NT2/D1 (cell line): ENCODE data around the gene KLHL28.

ENCODE experiments used
- SUZ12 ChIP-seq: IDR thresholded peaks from 2 replicates; pipeline ENCODE4 v1.6.1; 2011; ENCODE audit not compliant: insufficient read length, insufficient read depth; ENCODE audit errors: extremely low read depth
- YY1 ChIP-seq: IDR thresholded peaks from 2 replicates; pipeline ENCODE4 v1.6.1; 2011; ENCODE audit not compliant: insufficient read length, insufficient read depth
- ZNF274 ChIP-seq: IDR thresholded peaks from 2 replicates; pipeline ENCODE4 v1.6.1; 2011; ENCODE audit warnings: mild to moderate bottlenecking, low read depth, low read length

GRCh38 chr14:44995196-44995595, 33.4 kb upstream of the KLHL28 start:
- no peak for TF ChIP-seq SUZ12
- TF ChIP-seq YY1 = no peak
- TF ChIP-seq ZNF274 = no peak
